Endothelial cell of umbilical vein (primary cell): ENCODE measurements around the gene PDK1. TPM values are rescaled to one million over a fixed set of nuclear protein-coding genes. Genes with fewer than 3 reads are reported as not detected.
"Not testable (repeated sequence)": the region's sequence is repeated elsewhere in the genome, so short reads cannot be mapped to it uniquely, and the experiment has no call there.

Source experiments
- BruUV-seq: library from RNA; stranded (reverse); fragments of 400-500 nt; replicated peaks from 2 replicates; lab custom pipeline; 2021; lab: Mats Ljungman, UMichigan
- CTCF ChIA-PET: fragments of 300-600, 350-600 bp; sonication (Branson Sonifier 250); formaldehyde crosslinking; loops from one replicate; lab custom pipeline; 2021; ENCODE audit warnings: antibody characterized with exemption, inconsistent platforms; lab: Charles Lee
- POLR2A ChIA-PET: fragments of 300-600, 350-600 bp; sonication (Branson Sonifier 250); formaldehyde crosslinking; loops from one replicate; lab custom pipeline; 2021; ENCODE audit warnings: antibody characterized with exemption, inconsistent platforms; lab: Charles Lee
- DNase-seq: peaks from one replicate; pipeline ENCODE4 v3.0.0-alpha.2; 2011; ENCODE audit warnings: low read depth, low spot score
- FAIRE-seq: peaks from 2 replicates; lab custom pipeline; 2011; peaks lifted over from hg19 to GRCh38; lab: Jason Lieb, UNC
- H2AFZ ChIP-seq: 2 replicates; pipeline ENCODE4 v1.6.0; 2012; ENCODE audit warnings: low read depth, low read length, control low read depth, inconsistent platforms
- H3K27ac ChIP-seq: 2 replicates; pipeline ENCODE4 v1.5.1; 2011; ENCODE audit warnings: low read depth, mild to moderate bottlenecking, control low read depth, low read length, moderate library complexity; ENCODE audit not compliant: insufficient read depth
- H3K27me3 ChIP-seq, 2 experiments: 2 replicates each; pipeline versions ENCODE4 v1.6.0 to v1.6.1; 2011; ENCODE audit warnings: low read length in 2 of 2, mixed read lengths in 1 of 2; ENCODE audit not compliant: control insufficient read depth in 2 of 2, insufficient read depth in 2 of 2
- H3K36me3 ChIP-seq, 2 experiments: 2 replicates in 1 of 2; 3 replicates in 1 of 2; pipeline ENCODE4 v1.5.1; 2011; ENCODE audit warnings: low read length in 2 of 2, mild to moderate bottlenecking in 1 of 2, moderate library complexity in 1 of 2; ENCODE audit not compliant: control insufficient read depth in 2 of 2, insufficient read depth in 2 of 2; ENCODE audit errors: extremely low read depth in 1 of 2
- H3K4me1 ChIP-seq: 3 replicates; pipeline ENCODE4 v1.5.1; 2011; ENCODE audit warnings: mild to moderate bottlenecking, low read length; ENCODE audit not compliant: control insufficient read depth, insufficient read depth; ENCODE audit errors: extremely low read depth
- H3K4me2 ChIP-seq: 2 replicates; pipeline ENCODE4 v1.6.1; 2011; ENCODE audit warnings: low read length, control low read depth, mixed read lengths; ENCODE audit not compliant: insufficient read depth
- H3K4me3 ChIP-seq, 3 experiments: fragments of 200-600 bp in 1 of 3; sonication (generic), shearing (Covaris generic) in 1 of 3; replicated peaks in 1 of 3; 2 replicates each; pipeline ENCODE4 v1.5.1; 2011 to 2016; ENCODE audit warnings: control low read depth in 3 of 3, low read length in 3 of 3, mild to moderate bottlenecking in 2 of 3, inconsistent platforms in 1 of 3, low read depth in 1 of 3, moderate library complexity in 1 of 3; ENCODE audit not compliant: insufficient read depth in 1 of 3
- H3K79me2 ChIP-seq: 2 replicates; pipeline ENCODE4 v1.6.0; 2012; ENCODE audit warnings: low read length, inconsistent platforms; ENCODE audit not compliant: control insufficient read depth, insufficient read depth
- H3K9ac ChIP-seq: replicated peaks from 2 replicates; pipeline ENCODE3; 2011; ENCODE audit warnings: low read length, control low read depth; ENCODE audit not compliant: insufficient read depth; ENCODE audit errors: extremely low read depth
- H3K9me1 ChIP-seq: replicated peaks from 3 replicates; pipeline ENCODE4 v1.6.0; 2011; ENCODE audit warnings: mild to moderate bottlenecking, low read length; ENCODE audit not compliant: control insufficient read depth, insufficient read depth; ENCODE audit errors: extremely low read depth
- H3K9me3 ChIP-seq: replicated peaks from 2 replicates; pipeline ENCODE4 v1.5.1; 2012; ENCODE audit warnings: low read length, inconsistent platforms; ENCODE audit not compliant: control insufficient read depth, insufficient read depth
- H4K20me1 ChIP-seq: replicated peaks from 2 replicates; pipeline ENCODE3; 2011; ENCODE audit warnings: mild to moderate bottlenecking, low read length; ENCODE audit not compliant: control insufficient read depth, insufficient read depth; ENCODE audit errors: extremely low read depth
- GATA2 ChIP-seq: IDR thresholded peaks from 2 replicates; pipeline ENCODE4 v1.7.0; 2011; ENCODE audit warnings: low read depth, mild to moderate bottlenecking, moderate library complexity, mixed read lengths, low read length; ENCODE audit not compliant: insufficient read length, insufficient read depth
- JUN ChIP-seq: IDR thresholded peaks from 2 replicates; pipeline ENCODE4 v1.6.1; 2011; ENCODE audit warnings: borderline replicate concordance, low read depth; ENCODE audit not compliant: insufficient read length, insufficient read depth
- MYC ChIP-seq: IDR thresholded peaks from one replicate; pipeline ENCODE4 v1.6.1; 2011; ENCODE audit warnings: mild to moderate bottlenecking, low read depth, low read length
- POLR2A ChIP-seq: IDR thresholded peaks from 2 replicates; pipeline ENCODE4 v1.6.1; 2012; ENCODE audit warnings: low read depth, mild to moderate bottlenecking, control low read depth, low read length
- POLR2AphosphoS5 ChIP-seq: IDR thresholded peaks from 2 replicates; pipeline ENCODE4 v1.6.1; 2012; ENCODE audit warnings: low read depth, mild to moderate bottlenecking, control low read depth, low read length, moderate library complexity; ENCODE audit not compliant: insufficient read depth
- dilution Hi-C: fragments of 300-500 bp; cut with MboI; formaldehyde crosslinking; loops from one replicate; pipeline ENCODE4 v1.15.0; 2019; ENCODE audit warnings: low sequenced_read_pairs; ENCODE audit not compliant: extremely low pct_ligation_motif_present
- intact Hi-C: fragments of 100-400 bp; cut with micrococcal nuclease; formaldehyde crosslinking; loops from one replicate; pipeline ENCODE4 v1.10.0; 2022
- polyA plus RNA-seq, 4 experiments: library from polyadenylated mRNA; depleted of rRNA in 3 of 4; stranded (reverse) in 3 of 4; unstranded in 1 of 4; fragments of >200 nt; gene quantifications; 2 replicates each; pipeline versions ENCODE4 v1.2.1 to v1.2.3, GENCODE V29; 2011 to 2012; ENCODE audit warnings: missing spikeins in 1 of 4
- total RNA-seq: library from RNA; stranded (reverse); gene quantifications from 2 replicates; pipeline ENCODE4 v1.2.3, GENCODE V29; 2021
- TF ChIP-seq, protein P1 (sequence below): IDR thresholded peaks from 2 replicates; pipeline ENCODE4 v1.6.1; 2011; ENCODE audit not compliant: insufficient read depth, insufficient read length
- TF ChIP-seq, protein P2 (sequence below), 2 donors: IDR thresholded peaks; 1 replicate in 1 of 2; 2 replicates in 1 of 2; pipeline ENCODE4 v1.5.1; 2011; ENCODE audit warnings: low read length in 2 of 2, mild to moderate bottlenecking in 2 of 2, moderate library complexity in 2 of 2, control low read depth in 1 of 2, inconsistent platforms in 1 of 2, low read depth in 1 of 2; ENCODE audit not compliant: insufficient read depth in 1 of 2; ENCODE audit errors: extremely low read depth in 1 of 2

PDK1 gene
- total and polyA plus RNA-seq, 2 donors (not counting 3 experiments of a cell fraction or from before 2014, with no cell fraction given), result 3.7 to 16.9 TPM

DNA sequence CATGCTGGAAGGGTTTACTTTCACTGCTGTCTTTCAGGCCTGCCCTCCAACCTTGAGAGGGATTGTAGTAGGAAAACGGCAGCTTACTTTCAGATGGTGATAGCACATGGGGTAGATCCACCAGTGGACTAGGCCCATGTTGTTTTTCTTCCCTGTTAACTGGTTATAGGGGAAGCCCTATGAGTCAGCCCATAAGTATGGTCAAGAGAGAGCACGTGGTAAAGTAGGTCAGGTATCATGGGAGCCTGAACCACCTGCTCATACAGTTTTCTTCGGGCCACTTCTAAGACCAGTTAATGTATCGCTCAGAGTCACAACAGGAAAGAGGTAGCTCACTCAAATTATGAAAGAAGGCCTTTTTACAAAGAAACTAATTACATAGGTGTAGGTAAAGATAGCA is 33.0 kb downstream of the PDK1 start:
- CTCF ChIA-PET, result interaction anchor here (0.9 to 3.1 kb wide), 2 partner anchors 85 to 122 kb away, joined by 4 to 12 read pairs; no protein-coding TSS in a partner anchor
- TF ChIP-seq, protein P1, sequence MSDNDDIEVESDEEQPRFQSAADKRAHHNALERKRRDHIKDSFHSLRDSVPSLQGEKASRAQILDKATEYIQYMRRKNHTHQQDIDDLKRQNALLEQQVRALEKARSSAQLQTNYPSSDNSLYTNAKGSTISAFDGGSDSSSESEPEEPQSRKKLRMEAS, result no peak
- no peak for TF ChIP-seq POLR2AphosphoS5
- no peak for TF ChIP-seq POLR2A
- no peak for TF ChIP-seq MYC
- no peak for TF ChIP-seq GATA2
- TF ChIP-seq, protein P2, sequence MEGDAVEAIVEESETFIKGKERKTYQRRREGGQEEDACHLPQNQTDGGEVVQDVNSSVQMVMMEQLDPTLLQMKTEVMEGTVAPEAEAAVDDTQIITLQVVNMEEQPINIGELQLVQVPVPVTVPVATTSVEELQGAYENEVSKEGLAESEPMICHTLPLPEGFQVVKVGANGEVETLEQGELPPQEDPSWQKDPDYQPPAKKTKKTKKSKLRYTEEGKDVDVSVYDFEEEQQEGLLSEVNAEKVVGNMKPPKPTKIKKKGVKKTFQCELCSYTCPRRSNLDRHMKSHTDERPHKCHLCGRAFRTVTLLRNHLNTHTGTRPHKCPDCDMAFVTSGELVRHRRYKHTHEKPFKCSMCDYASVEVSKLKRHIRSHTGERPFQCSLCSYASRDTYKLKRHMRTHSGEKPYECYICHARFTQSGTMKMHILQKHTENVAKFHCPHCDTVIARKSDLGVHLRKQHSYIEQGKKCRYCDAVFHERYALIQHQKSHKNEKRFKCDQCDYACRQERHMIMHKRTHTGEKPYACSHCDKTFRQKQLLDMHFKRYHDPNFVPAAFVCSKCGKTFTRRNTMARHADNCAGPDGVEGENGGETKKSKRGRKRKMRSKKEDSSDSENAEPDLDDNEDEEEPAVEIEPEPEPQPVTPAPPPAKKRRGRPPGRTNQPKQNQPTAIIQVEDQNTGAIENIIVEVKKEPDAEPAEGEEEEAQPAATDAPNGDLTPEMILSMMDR (IDR thresholded peaks at IDR 0.05; ENCODE audit: extremely low read depth in 1 of 2, insufficient read depth in 1 of 2, low read depth in 1 of 2, low read length in 2 of 2), result no peak
- no peak for TF ChIP-seq JUN
- Histone ChIP-seq H3K36me3 (peaks cover 2 to 6% of the 10 kb centered on the region in 2 experiments), H3K9me3 (no peaks in the 10 kb centered on the region), H3K9me1 (no peaks in the 10 kb centered on the region), H3K27me3 (no peaks in the 10 kb centered on the region), H2AFZ (no peak overlapping the region), H3K4me1 (no peaks in the 10 kb centered on the region), H4K20me1 (no peaks in the 10 kb centered on the region), H3K4me3 (no peak overlapping the region), H3K27ac (no peak overlapping the region), H3K9ac (no peak overlapping the region), H3K79me2 (no peaks in the 10 kb centered on the region), H3K4me2 (no peak overlapping the region)
- intact Hi-C loops (no loop called here), dilution Hi-C loops (no loop called here)
- POLR2A ChIA-PET, result no interaction called here
- no TSS peak for BruUV-seq
- FAIRE-seq, result no peak
- DNase-seq, result no peak

DNA sequence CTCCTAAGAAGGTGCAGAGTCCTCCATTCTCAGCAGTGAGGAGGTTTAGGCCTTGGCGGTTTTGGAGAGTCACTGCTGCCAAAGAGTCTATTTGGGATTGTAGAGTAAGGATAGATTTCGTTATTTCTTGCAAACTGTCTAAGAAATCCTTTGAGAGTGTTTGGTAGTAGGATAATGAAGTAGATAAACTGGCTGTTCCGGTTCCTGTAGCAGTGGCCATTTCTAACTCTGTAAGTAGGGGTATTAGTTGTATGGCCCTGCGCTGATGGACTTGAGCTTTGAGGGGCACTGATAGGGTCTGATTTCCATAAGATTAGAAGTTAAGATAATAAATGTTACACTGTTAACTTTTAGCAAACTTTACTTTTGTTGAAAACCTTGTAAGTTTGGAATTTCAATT is 35.5 kb downstream of the PDK1 start:
- H3K27me3 ChIP-seq, intact Hi-C loops, DNase-seq, H3K79me2 ChIP-seq, H3K36me3 ChIP-seq, dilution Hi-C loops, H3K9me3 ChIP-seq, H3K9ac ChIP-seq, H3K27ac ChIP-seq, POLR2A ChIA-PET, H3K9me1 ChIP-seq, H2AFZ ChIP-seq, H3K4me1 ChIP-seq, H3K4me2 ChIP-seq, H3K4me3 ChIP-seq, BruUV-seq, H4K20me1 ChIP-seq: not testable (repeated sequence)
- CTCF ChIA-PET, result interaction anchor here (3.3 to 9.3 kb wide), 3 partner anchors 83 to 122 kb away, joined by 9 to 108 read pairs (median 75); no protein-coding TSS in a partner anchor
- FAIRE-seq, result peak; percentile 62

DNA sequence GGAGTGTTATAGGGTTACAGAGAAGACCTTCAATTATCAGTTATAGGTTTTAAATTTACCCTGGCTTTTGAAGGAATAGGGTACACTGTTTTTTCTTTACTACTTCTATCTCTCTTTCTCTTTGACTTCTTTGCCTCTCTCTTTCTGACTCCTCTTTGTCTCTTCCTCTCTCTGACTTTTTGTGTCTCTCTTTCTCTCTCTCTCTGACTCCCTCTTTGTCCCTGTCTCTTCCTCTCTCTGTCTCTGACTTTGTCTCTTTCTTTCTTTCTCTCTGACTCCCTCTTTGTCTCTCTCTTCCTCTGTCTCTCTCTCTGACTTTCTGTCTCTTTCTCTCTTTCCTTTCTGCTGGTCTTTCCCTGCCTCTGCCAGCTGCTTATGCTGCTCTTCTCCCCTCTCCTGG is 36.3 kb downstream of the PDK1 start:
- dilution Hi-C loops, result not testable (repeated sequence)

More for the DNA sequence above, 36.3 kb downstream of the PDK1 start:
- H3K9me1 ChIP-seq, H3K27ac ChIP-seq, H3K4me1 ChIP-seq, DNase-seq, H4K20me1 ChIP-seq, H3K79me2 ChIP-seq, BruUV-seq, FAIRE-seq, H3K9me3 ChIP-seq, H2AFZ ChIP-seq, H3K4me2 ChIP-seq, H3K9ac ChIP-seq, H3K36me3 ChIP-seq, H3K27me3 ChIP-seq, H3K4me3 ChIP-seq, intact Hi-C loops, POLR2A ChIA-PET: not testable (repeated sequence)
- CTCF ChIA-PET, result interaction anchor here (0.8 to 9.3 kb wide), 5 partner anchors 14 to 121 kb away, joined by 3 to 108 read pairs (median 9); no protein-coding TSS in a partner anchor
